Kidney epithelial cell (primary cell): ENCODE data around the gene ZNF48. TPM values are rescaled to one million over a fixed set of nuclear protein-coding genes. Genes with fewer than 3 reads are reported as not detected.

Source experiments
- DNase-seq: peaks from one replicate; pipeline ENCODE4 v3.0.0-alpha.2; 2010; ENCODE audit warnings: low read depth
- H3K27me3 ChIP-seq: 2 replicates; pipeline ENCODE4 v1.6.0; 2011; ENCODE audit warnings: low read length; ENCODE audit not compliant: control insufficient read depth, insufficient read depth
- H3K36me3 ChIP-seq: 2 replicates; pipeline ENCODE4 v1.5.1; 2011; ENCODE audit warnings: low read length; ENCODE audit not compliant: control insufficient read depth, insufficient read depth
- H3K4me3 ChIP-seq: 2 replicates; pipeline ENCODE4 v1.5.1; 2011; ENCODE audit warnings: low read depth, mild to moderate bottlenecking, control low read depth, low read length
- CTCF ChIP-seq: IDR thresholded peaks from 2 replicates; pipeline ENCODE4 v1.5.1; 2011; ENCODE audit warnings: mild to moderate bottlenecking, moderate library complexity, low read length, control low read depth, inconsistent platforms; ENCODE audit not compliant: insufficient read depth, poor library complexity, severe bottlenecking
- total RNA-seq: library from RNA; depleted of rRNA; stranded (reverse); fragments of >200 nt; gene quantifications from 2 replicates; pipeline ENCODE4 v1.2.3, GENCODE V29; 2015

Gene ZNF48
- total RNA-seq, 1 donor from 2014 or later: 24.4 TPM

DNA sequence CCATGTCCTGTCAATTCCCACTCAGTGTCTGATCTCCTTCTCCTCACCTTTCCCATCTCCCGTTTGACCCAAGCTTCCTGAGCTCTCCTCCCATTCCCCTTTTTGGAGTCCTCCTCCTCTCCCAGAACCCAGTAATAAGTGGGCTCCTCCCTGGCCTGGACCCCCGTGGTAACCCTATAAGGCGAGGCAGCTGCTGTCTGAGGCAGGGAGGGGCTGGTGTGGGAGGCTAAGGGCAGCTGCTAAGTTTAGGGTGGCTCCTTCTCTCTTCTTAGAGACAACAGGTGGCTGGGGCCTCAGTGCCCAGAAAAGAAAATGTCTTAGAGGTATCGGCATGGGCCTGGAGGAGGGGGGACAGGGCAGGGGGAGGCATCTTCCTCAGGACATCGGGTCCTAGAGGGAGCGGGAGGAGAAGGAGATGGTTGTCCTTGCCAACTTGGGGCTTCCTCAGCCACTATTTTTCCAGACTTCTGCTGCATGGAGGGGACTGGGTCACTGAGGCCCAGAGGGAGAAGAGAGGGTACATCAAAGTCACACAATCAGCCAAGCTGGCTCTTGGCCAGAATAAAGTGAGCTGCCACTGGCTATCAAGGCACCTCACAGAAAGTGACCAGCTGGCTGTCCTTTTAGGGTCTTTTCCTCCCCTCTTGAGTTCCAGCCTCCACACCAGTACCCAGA is 23.0 kb upstream of the ZNF48 start:
- H3K36me3 ChIP-seq: no peaks in the 10 kb centered on the region
- DNase-seq: no peak
- no peaks in the 10 kb centered on the region for H3K27me3 ChIP-seq
- no peak for TF ChIP-seq CTCF
- no peak overlapping the region for H3K4me3 ChIP-seq

DNA sequence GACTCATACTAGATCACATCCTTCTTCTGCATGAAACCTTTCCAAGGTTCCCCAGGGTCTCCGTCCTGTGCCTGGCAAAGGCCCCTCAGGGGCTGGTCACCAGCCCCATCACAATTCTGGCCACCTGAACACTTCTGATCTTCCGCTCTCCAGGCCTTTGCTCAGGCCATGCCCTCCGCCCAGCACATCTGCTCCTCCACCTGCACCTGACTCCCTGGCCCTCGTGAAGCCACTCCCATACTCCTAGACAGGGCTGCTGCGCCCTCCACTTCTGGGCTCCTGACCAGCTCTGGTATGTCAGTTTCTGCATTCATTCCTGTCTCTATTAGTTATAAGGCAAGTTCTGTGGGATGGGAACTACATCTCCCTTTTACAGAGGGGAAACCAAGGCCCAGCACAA is 22.5 kb upstream of the ZNF48 start:
- no peak for DNase-seq
- Histone ChIP-seq H3K36me3 (no peaks in the 10 kb centered on the region), H3K4me3 (no peak overlapping the region), H3K27me3 (no peaks in the 10 kb centered on the region)
- no peak for TF ChIP-seq CTCF

DNA sequence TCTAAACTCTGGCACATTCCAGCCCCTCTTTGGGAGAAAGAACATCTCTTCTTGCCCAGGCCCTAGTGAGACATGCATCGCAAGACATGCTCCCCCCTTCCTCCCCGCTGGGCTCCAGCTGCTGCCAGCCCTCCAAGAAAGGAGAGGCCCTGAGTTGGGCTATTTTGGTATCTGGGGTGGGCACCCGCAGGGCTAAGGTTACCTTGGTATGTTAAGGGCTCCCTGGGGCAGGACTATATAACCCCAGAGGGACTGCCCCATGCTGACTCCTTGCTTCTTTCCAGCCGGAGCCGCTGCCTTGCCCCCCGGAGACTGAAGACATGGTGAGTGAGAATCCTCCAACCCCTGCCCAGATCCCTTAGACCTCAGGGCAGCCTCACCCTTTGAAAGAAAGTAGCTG is 20.7 kb upstream of the ZNF48 start, which contains the start of gene MYL11:
Gene MYL11, plus strand, starts transcription at position 265 of the 400 bp plus-strand sequence. Its CDS starts 56 bp downstream, at position 321.
- no peak for TF ChIP-seq CTCF
- Histone ChIP-seq H3K4me3 (no peak within 1 kb of the TSS), H3K36me3 (no peaks in the 10 kb centered on the region), H3K27me3 (no peaks in the 10 kb centered on the region)
- no peak for DNase-seq

- DNase-seq: no peak
- H3K4me3 ChIP-seq: no peak overlapping the region
Measured at GRCh38 chr16:30375864-30376263, 19.4 kb upstream of the ZNF48 start.

DNA sequence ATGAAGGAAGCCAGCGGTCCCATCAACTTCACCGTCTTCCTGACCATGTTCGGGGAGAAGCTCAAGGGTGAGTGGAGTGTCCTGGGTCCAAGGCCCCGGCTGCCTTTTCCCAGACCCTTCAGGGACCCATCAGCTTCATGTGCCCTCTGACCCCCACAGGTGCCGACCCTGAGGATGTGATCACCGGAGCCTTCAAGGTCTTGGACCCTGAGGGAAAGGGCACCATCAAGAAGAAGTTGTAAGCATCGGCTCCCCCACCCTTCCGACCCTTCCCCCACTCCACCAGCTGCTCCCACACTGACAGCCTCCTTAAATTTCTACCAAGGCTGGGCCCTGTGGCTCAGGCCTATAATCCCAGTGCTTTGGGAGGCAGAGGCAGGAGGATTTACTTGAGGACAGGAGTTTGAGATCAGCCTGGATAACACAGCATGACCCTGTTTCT is 18.7 kb upstream of the ZNF48 start:
- no peaks in the 10 kb centered on the region for H3K27me3 ChIP-seq
- TF ChIP-seq CTCF: no peak
- no peak for DNase-seq
- no peak overlapping the region for H3K4me3 ChIP-seq
- H3K36me3 ChIP-seq: peaks cover 1% of the 10 kb centered on the region

More at GRCh38 chr16:30375864-30376263, 19.4 kb upstream of the ZNF48 start:
- no peak for TF ChIP-seq CTCF
- Histone ChIP-seq H3K36me3 (peaks cover 1% of the 10 kb centered on the region), H3K27me3 (no peaks in the 10 kb centered on the region)
